ENCODE results near the gene LIAS.

The LIAS gene

DNA sequence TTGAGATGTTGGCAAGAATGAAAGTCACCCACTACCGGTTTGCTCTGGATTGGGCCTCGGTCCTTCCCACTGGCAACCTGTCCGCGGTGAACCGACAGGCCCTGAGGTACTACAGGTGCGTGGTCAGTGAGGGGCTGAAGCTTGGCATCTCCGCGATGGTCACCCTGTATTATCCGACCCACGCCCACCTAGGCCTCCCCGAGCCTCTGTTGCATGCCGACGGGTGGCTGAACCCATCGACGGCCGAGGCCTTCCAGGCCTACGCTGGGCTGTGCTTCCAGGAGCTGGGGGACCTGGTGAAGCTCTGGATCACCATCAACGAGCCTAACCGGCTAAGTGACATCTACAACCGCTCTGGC is 12.4 kb upstream of the LIAS start:
- peak overlapping the region; percentile 23 for H3K4me3 ChIP-seq (ENCODE audit: control insufficient read depth, low read depth, low read length)
- DNase-seq (ENCODE audit: low read depth) = no peak
- TF ChIP-seq, protein P1, sequence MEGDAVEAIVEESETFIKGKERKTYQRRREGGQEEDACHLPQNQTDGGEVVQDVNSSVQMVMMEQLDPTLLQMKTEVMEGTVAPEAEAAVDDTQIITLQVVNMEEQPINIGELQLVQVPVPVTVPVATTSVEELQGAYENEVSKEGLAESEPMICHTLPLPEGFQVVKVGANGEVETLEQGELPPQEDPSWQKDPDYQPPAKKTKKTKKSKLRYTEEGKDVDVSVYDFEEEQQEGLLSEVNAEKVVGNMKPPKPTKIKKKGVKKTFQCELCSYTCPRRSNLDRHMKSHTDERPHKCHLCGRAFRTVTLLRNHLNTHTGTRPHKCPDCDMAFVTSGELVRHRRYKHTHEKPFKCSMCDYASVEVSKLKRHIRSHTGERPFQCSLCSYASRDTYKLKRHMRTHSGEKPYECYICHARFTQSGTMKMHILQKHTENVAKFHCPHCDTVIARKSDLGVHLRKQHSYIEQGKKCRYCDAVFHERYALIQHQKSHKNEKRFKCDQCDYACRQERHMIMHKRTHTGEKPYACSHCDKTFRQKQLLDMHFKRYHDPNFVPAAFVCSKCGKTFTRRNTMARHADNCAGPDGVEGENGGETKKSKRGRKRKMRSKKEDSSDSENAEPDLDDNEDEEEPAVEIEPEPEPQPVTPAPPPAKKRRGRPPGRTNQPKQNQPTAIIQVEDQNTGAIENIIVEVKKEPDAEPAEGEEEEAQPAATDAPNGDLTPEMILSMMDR (conservative IDR thresholded peaks at IDR 0.05; ENCODE audit: control insufficient read depth, insufficient read depth, low read depth, low read length) = no peak

DNA sequence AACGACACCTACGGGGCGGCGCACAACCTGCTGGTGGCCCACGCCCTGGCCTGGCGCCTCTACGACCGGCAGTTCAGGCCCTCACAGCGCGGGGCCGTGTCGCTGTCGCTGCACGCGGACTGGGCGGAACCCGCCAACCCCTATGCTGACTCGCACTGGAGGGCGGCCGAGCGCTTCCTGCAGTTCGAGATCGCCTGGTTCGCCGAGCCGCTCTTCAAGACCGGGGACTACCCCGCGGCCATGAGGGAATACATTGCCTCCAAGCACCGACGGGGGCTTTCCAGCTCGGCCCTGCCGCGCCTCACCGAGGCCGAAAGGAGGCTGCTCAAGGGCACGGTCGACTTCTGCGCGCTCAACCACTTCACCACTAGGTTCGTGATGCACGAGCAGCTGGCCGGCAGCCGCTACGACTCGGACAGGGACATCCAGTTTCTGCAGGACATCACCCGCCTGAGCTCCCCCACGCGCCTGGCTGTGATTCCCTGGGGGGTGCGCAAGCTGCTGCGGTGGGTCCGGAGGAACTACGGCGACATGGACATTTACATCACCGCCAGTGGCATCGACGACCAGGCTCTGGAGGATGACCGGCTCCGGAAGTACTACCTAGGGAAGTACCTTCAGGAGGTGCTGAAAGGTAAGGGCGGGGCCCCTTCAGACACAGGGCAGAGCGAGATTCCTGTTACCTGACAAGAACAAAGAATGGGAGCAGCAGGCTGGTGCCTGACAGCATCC is 11.8 kb upstream of the LIAS start:
- TF ChIP-seq, protein P1 (conservative IDR thresholded peaks at IDR 0.05; ENCODE audit: control insufficient read depth, insufficient read depth, low read depth, low read length) = peak; percentile 21
- DNase-seq (ENCODE audit: low read depth) = peak; percentile 63
- H3K4me3 ChIP-seq (ENCODE audit: control insufficient read depth, low read depth, low read length) = peak overlapping the region; percentile 23

DNA sequence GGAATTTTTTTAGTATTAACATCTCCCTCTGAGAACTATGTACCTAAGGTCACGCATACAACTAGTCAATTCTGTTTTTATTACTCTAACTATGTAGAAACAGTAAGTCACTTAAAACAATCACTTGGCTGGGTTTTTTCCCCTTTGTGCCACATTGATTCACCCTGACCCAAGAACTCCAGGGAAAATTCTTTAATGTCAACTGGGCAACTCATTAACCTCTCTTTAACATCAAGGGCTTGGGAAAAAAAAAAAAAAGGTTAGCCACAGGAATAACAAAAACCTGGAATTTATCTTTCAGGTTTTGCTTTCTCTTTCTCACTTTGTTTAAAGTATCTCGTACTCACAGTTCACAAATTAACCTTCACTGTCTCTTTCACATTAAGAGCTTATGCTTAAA is 8.2 kb upstream of the LIAS start:
- TF ChIP-seq, protein P1 (conservative IDR thresholded peaks at IDR 0.05; ENCODE audit: control insufficient read depth, insufficient read depth, low read depth, low read length) = no peak
- DNase-seq (ENCODE audit: low read depth) = no peak
- no peak overlapping the region for H3K4me3 ChIP-seq (ENCODE audit: control insufficient read depth, low read depth, low read length)

DNA sequence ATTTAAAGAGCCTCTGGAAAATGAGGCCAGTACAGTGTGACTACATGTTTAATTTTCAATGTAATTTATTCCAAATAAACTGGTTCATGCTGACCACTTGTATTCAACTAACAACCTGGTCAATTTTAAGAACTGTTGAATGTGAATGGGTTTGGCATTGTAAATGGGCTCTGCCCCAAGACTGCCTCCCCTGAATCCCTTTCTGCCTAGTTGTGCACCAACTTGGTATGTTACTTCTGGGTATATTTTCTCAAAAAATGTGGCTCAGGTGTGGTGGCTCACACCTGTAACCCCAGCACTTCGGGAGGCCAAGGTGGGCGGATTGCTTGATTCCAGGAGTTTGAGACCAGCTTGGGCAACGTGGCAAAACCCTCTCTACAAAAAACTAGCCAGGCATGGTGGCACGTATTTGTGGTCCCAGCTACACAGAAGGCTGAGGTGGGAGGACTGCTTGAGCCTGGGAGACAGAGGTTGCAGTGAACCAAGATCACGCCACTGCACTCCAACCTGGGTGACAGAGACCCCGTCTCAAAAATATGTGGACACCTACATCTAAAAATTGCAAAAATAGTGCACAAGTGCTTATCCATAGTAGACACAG is 7.3 kb upstream of the LIAS start:
- TF ChIP-seq, protein P1 (conservative IDR thresholded peaks at IDR 0.05; ENCODE audit: control insufficient read depth, insufficient read depth, low read depth, low read length) = no peak
- H3K4me3 ChIP-seq (ENCODE audit: control insufficient read depth, low read depth, low read length) = no peak overlapping the region
- no peak for DNase-seq (ENCODE audit: low read depth)

DNA sequence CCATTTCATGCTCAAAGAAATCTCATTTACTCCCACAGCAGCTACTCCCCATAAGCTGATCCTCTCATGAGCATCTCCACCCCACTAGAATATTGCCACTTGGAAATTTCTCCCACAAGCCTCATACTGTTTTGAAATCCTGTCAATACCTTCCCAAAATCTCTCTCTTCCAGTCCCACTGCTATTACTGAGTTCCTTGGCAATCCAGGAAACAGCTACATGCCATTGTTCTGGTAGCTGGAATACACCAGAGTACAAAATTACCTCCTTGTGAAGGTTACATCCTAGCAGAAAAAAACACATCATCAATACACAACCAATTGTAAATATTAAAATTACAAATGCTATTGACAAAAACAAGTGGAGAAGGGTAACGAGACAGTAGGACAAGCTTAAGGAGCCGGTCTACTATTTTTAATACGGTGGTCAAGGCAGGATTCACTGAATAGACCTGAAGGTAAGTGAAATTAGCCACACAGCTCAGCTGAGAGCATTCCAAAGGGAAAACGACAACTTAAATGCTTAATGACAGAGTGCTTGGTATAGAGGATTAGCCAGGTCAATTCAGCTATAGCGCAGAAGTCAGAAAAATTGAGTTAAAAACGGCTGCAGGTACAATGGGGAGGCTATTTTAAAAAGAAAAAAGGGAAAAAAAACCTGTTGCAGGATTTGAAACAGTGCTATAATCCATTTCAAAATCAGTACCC is 6.5 kb upstream of the LIAS start:
- H3K4me3 ChIP-seq (ENCODE audit: control insufficient read depth, low read depth, low read length) = no peak overlapping the region
- TF ChIP-seq, protein P1 (conservative IDR thresholded peaks at IDR 0.05; ENCODE audit: control insufficient read depth, insufficient read depth, low read depth, low read length) = no peak
- DNase-seq (ENCODE audit: low read depth) = no peak

DNA sequence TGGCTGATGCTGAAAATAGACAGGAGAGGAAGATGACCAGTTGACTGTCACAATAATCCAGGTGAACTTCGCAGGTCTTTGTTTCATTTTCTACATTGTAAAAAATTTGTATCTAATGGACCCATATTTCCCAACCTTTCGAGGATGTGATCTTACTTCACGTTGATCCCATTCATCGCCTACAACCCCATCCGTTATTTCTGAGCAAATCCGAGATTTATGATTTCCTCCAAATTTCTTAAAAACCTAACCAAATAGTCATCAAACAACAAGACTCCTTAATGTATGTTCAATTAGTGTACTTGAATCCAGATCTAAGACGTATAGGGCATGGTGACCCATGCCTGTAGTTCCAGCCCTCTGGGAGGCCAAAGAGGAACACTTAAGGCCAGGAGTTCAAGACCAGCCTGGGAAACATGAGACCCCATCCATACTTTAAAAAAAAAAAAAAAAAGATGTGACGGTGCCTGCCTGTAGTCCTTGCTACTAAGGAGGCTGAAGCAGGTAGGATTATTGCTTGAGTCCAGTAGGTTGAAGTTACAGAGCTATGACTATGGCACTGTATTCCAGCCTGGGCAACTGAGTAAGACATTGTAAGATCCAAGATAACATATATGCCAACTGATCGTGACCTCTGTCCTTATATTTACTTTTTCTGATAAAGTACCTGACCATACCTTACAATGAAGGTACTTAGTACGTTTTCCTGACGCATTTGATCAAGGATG is 5.8 kb upstream of the LIAS start:
- no peak for DNase-seq (ENCODE audit: low read depth)
- no peak overlapping the region for H3K4me3 ChIP-seq (ENCODE audit: control insufficient read depth, low read depth, low read length)
- TF ChIP-seq, protein P1 (conservative IDR thresholded peaks at IDR 0.05; ENCODE audit: control insufficient read depth, insufficient read depth, low read depth, low read length) = no peak

All from fibroblast of mammary gland (primary cell).